ENCODE measurements around the gene ATP8B4.

DNA sequence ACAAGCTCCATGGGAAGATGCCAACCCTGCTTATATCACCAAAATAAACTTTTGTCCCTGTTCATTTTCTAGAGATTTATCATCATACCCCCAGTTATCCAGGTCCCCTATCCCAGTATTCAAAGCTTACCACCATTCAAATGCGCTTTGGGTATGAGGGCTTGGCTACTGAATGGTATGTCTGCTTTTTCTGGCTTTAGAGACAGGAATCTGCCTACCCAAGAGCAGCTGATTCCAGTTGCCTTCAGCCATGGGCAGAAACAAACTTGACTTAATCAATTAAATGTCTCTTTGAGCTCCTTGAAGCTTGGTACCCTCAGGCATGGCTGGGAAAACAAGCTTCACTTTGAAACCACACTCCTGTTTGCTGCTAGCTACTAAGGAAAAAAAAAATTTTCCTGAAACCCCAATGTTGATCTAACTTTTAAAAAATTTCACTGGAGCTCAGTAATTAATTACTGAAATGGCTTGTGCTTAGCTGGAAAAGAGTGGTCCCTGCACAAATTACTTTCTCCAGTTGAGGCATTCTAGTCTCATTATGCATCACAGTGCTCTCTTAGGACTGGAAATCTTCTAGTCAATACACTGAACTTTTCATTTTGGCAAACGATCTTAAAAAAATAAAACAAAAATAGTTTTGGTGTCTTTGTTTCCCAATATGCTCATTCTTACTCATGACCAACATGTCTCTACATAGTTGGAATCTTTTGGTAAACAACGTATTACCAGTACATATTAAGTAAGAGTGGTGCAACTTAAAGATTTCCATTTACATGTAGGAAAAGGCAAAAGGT is 255.4 kb downstream of the ATP8B4 start:
- TF ChIP-seq, protein P1, sequence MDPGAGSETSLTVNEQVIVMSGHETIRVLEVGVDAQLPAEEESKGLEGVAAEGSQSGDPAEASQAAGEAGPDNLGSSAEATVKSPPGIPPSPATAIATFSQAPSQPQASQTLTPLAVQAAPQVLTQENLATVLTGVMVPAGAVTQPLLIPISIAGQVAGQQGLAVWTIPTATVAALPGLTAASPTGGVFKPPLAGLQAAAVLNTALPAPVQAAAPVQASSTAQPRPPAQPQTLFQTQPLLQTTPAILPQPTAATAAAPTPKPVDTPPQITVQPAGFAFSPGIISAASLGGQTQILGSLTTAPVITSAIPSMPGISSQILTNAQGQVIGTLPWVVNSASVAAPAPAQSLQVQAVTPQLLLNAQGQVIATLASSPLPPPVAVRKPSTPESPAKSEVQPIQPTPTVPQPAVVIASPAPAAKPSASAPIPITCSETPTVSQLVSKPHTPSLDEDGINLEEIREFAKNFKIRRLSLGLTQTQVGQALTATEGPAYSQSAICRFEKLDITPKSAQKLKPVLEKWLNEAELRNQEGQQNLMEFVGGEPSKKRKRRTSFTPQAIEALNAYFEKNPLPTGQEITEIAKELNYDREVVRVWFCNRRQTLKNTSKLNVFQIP (CRISPR knock-in tag; IDR thresholded peaks at IDR 0.05; ENCODE audit: borderline replicate concordance, low read depth) = no peak
- TF ChIP-seq, protein P2, sequence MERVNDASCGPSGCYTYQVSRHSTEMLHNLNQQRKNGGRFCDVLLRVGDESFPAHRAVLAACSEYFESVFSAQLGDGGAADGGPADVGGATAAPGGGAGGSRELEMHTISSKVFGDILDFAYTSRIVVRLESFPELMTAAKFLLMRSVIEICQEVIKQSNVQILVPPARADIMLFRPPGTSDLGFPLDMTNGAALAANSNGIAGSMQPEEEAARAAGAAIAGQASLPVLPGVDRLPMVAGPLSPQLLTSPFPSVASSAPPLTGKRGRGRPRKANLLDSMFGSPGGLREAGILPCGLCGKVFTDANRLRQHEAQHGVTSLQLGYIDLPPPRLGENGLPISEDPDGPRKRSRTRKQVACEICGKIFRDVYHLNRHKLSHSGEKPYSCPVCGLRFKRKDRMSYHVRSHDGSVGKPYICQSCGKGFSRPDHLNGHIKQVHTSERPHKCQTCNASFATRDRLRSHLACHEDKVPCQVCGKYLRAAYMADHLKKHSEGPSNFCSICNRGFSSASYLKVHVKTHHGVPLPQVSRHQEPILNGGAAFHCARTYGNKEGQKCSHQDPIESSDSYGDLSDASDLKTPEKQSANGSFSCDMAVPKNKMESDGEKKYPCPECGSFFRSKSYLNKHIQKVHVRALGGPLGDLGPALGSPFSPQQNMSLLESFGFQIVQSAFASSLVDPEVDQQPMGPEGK (CRISPR knock-in tag; IDR thresholded peaks at IDR 0.05; ENCODE audit: borderline replicate concordance) = no peak
- TF ChIP-seq, protein P3, sequence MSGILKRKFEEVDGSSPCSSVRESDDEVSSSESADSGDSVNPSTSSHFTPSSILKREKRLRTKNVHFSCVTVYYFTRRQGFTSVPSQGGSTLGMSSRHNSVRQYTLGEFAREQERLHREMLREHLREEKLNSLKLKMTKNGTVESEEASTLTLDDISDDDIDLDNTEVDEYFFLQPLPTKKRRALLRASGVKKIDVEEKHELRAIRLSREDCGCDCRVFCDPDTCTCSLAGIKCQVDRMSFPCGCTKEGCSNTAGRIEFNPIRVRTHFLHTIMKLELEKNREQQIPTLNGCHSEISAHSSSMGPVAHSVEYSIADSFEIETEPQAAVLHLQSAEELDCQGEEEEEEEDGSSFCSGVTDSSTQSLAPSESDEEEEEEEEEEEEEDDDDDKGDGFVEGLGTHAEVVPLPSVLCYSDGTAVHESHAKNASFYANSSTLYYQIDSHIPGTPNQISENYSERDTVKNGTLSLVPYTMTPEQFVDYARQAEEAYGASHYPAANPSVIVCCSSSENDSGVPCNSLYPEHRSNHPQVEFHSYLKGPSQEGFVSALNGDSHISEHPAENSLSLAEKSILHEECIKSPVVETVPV (CRISPR knock-in tag; IDR thresholded peaks at IDR 0.05) = no peak
- TF ChIP-seq ZFP3 (CRISPR knock-in tag; IDR thresholded peaks at IDR 0.05) (no peak), ZNF8 (CRISPR knock-in tag; IDR thresholded peaks at IDR 0.05) (no peak), ARNTL (CRISPR knock-in tag; IDR thresholded peaks at IDR 0.05; ENCODE audit: borderline replicate concordance, low read depth) (no peak), ZC3H10 (CRISPR knock-in tag; IDR thresholded peaks at IDR 0.05) (no peak), OSR1 (CRISPR knock-in tag; IDR thresholded peaks at IDR 0.05) (no peak)
- TF ChIP-seq, protein P4, sequence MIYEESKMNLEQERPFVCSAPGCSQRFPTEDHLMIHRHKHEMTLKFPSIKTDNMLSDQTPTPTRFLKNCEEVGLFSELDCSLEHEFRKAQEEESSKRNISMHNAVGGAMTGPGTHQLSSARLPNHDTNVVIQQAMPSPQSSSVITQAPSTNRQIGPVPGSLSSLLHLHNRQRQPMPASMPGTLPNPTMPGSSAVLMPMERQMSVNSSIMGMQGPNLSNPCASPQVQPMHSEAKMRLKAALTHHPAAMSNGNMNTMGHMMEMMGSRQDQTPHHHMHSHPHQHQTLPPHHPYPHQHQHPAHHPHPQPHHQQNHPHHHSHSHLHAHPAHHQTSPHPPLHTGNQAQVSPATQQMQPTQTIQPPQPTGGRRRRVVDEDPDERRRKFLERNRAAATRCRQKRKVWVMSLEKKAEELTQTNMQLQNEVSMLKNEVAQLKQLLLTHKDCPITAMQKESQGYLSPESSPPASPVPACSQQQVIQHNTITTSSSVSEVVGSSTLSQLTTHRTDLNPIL (CRISPR knock-in tag; IDR thresholded peaks at IDR 0.05; ENCODE audit: low read depth) = no peak
- TF ChIP-seq, protein P5, sequence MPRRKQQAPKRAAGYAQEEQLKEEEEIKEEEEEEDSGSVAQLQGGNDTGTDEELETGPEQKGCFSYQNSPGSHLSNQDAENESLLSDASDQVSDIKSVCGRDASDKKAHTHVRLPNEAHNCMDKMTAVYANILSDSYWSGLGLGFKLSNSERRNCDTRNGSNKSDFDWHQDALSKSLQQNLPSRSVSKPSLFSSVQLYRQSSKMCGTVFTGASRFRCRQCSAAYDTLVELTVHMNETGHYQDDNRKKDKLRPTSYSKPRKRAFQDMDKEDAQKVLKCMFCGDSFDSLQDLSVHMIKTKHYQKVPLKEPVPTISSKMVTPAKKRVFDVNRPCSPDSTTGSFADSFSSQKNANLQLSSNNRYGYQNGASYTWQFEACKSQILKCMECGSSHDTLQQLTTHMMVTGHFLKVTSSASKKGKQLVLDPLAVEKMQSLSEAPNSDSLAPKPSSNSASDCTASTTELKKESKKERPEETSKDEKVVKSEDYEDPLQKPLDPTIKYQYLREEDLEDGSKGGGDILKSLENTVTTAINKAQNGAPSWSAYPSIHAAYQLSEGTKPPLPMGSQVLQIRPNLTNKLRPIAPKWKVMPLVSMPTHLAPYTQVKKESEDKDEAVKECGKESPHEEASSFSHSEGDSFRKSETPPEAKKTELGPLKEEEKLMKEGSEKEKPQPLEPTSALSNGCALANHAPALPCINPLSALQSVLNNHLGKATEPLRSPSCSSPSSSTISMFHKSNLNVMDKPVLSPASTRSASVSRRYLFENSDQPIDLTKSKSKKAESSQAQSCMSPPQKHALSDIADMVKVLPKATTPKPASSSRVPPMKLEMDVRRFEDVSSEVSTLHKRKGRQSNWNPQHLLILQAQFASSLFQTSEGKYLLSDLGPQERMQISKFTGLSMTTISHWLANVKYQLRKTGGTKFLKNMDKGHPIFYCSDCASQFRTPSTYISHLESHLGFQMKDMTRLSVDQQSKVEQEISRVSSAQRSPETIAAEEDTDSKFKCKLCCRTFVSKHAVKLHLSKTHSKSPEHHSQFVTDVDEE (CRISPR knock-in tag; IDR thresholded peaks at IDR 0.05) = no peak
